ENCODE results near the gene SCAF8.

- TF ChIP-seq CTCF (IDR thresholded peaks at IDR 0.05) (no peak), POLR2A (IDR thresholded peaks at IDR 0.05) (no peak)
These were observed 102.1 kb downstream of the SCAF8 start for GRCh38 chr6:154835307-154835706.
